Adipose tissue (tissue), 3 donors: ENCODE results near the gene BPIFB4. TPM values are rescaled to one million over a fixed set of nuclear protein-coding genes. Genes with fewer than 3 reads are reported as not detected.

Experiments
- H3K27ac ChIP-seq: one replicate; pipeline ENCODE4 v1.5.1; 2013; ENCODE audit warnings: low read depth, low read length
- WGBS, 3 donors: extraction: QIAGEN DNeasy Blood & Tissue Kit; methylation state at CpG; one replicate each; pipeline ENCODE4 v1.1.7; 2013; 5-methylcytosine and 5-hydroxymethylcytosine counted together
- polyA plus RNA-seq, 3 donors: library from polyadenylated mRNA; stranded (reverse); fragments of 200-250 nt; gene quantifications; one replicate each; pipeline ENCODE4 v1.2.3, GENCODE V29; 2013
- donor health status: healthy with polysubstance abuse.
- donor health status: Bipolar disorder and iron deficiency.
- donor health status: healthy.

The BPIFB4 gene
- polyA plus RNA-seq, 3 donors: 0.12 TPM; not detected in 2

GRCh38 chr20:33054791-33055190, 24.7 kb upstream of the BPIFB4 start:
- no peak overlapping the region for H3K27ac ChIP-seq
- 77 to 85% (median 77%) methylated on average over 2 of the region's 2 CpGs for WGBS, 3 donors

GRCh38 chr20:33059136-33059535, 20.3 kb upstream of the BPIFB4 start:
- 77 to 91% (median 77%) methylated on average over 7 of the region's 7 CpGs for WGBS, 3 donors
- no peak overlapping the region for H3K27ac ChIP-seq

- 86 to 95% (median 92%) methylated on average over 22 of the region's 22 CpGs for WGBS, 3 donors
- no peak overlapping the region for H3K27ac ChIP-seq
Measured at GRCh38 chr20:33059741-33060390, 19.6 kb upstream of the BPIFB4 start.

- WGBS, 3 donors: 71 to 82% (median 76%) methylated on average over 14 of the region's 14 CpGs
Measured at GRCh38 chr20:33061658-33062028, 17.8 kb upstream of the BPIFB4 start.

GRCh38 chr20:33062105-33062824, 17.2 kb upstream of the BPIFB4 start:
- H3K27ac ChIP-seq: no peak overlapping the region
- WGBS, 3 donors: 45 to 54% (median 53%) methylated on average over 9 of the region's 9 CpGs

More at GRCh38 chr20:33061658-33062028, 17.8 kb upstream of the BPIFB4 start:
- no peak overlapping the region for H3K27ac ChIP-seq

GRCh38 chr20:33062825-33063149, 16.7 kb upstream of the BPIFB4 start:
- WGBS, 3 donors: 64 to 90% (median 69%) methylated on average over 1 of the region's 1 CpG
- H3K27ac ChIP-seq: no peak overlapping the region

GRCh38 chr20:33063271-33063670, 16.2 kb upstream of the BPIFB4 start:
- H3K27ac ChIP-seq: no peak overlapping the region
- 86 to 92% (median 88%) methylated on average over 6 of the region's 6 CpGs for WGBS, 3 donors

- no peak overlapping the region for H3K27ac ChIP-seq
- WGBS, 3 donors: 86 to 94% (median 92%) methylated on average over 11 of the region's 11 CpGs
Measured at GRCh38 chr20:33064572-33065287, 14.7 kb upstream of the BPIFB4 start.

GRCh38 chr20:33065785-33066184, 13.7 kb upstream of the BPIFB4 start:
- no peak overlapping the region for H3K27ac ChIP-seq
- WGBS, 3 donors: 74 to 87% (median 84%) methylated on average over 9 of the region's 9 CpGs

- 52 to 73% (median 57%) methylated on average over 3 of the region's 3 CpGs for WGBS, 3 donors
- H3K27ac ChIP-seq: no peak overlapping the region
Measured at GRCh38 chr20:33067806-33068205, 11.6 kb upstream of the BPIFB4 start.

- no peak overlapping the region for H3K27ac ChIP-seq
- WGBS, 3 donors: 71 to 85% (median 82%) methylated on average over 12 of the region's 12 CpGs
Measured at GRCh38 chr20:33068251-33068939, 11.0 kb upstream of the BPIFB4 start.

GRCh38 chr20:33069673-33070072, 9.8 kb upstream of the BPIFB4 start:
- WGBS, 3 donors: 65 to 88% (median 80%) methylated on average over 9 of the region's 9 CpGs

GRCh38 chr20:33070111-33071053, 9.1 kb upstream of the BPIFB4 start:
- no peak overlapping the region for H3K27ac ChIP-seq
- 73 to 77% (median 73%) methylated on average over 19 of the region's 19 CpGs for WGBS, 3 donors

More at GRCh38 chr20:33069673-33070072, 9.8 kb upstream of the BPIFB4 start:
- no peak overlapping the region for H3K27ac ChIP-seq

- 74 to 85% (median 84%) methylated on average over 5 of the region's 5 CpGs for WGBS, 3 donors
Measured at GRCh38 chr20:33071198-33071597, 8.2 kb upstream of the BPIFB4 start.

GRCh38 chr20:33072362-33072761, 7.1 kb upstream of the BPIFB4 start:
- 85 to 93% (median 86%) methylated on average over 4 of the region's 4 CpGs for WGBS, 3 donors

More at GRCh38 chr20:33071198-33071597, 8.2 kb upstream of the BPIFB4 start:
- H3K27ac ChIP-seq: no peak overlapping the region

GRCh38 chr20:33072813-33073212, 6.6 kb upstream of the BPIFB4 start:
- WGBS, 3 donors: 74 to 84% (median 77%) methylated on average over 2 of the region's 2 CpGs
- H3K27ac ChIP-seq: no peak overlapping the region

More at GRCh38 chr20:33072362-33072761, 7.1 kb upstream of the BPIFB4 start:
- no peak overlapping the region for H3K27ac ChIP-seq

GRCh38 chr20:33074675-33075074, 4.8 kb upstream of the BPIFB4 start:
- 55 to 85% (median 73%) methylated on average over 2 of the region's 2 CpGs for WGBS, 3 donors
- no peak overlapping the region for H3K27ac ChIP-seq

- WGBS, 3 donors: 44 to 55% (median 55%) methylated on average over 6 of the region's 6 CpGs
- no peak overlapping the region for H3K27ac ChIP-seq
Measured at GRCh38 chr20:33075281-33075680, 4.2 kb upstream of the BPIFB4 start.
